GM19351 (cell line): ENCODE measurements around the gene TMEM170A.
"Not testable (repeated sequence)": the region's sequence is repeated elsewhere in the genome, so short reads cannot be mapped to it uniquely, and the experiment has no call there.

Experiments
- ATAC-seq: cut with Tn5 transposase; IDR thresholded peaks from one replicate; pipeline ENCODE4 v1.9.1; 2021; ENCODE audit warnings: mild to moderate bottlenecking, moderate library complexity; ENCODE audit not compliant: unreplicated experiment

The TMEM170A gene

GRCh38 chr16:75456971-75457370, 7.5 kb downstream of the TMEM170A start:
- ATAC-seq, result no peak

DNA sequence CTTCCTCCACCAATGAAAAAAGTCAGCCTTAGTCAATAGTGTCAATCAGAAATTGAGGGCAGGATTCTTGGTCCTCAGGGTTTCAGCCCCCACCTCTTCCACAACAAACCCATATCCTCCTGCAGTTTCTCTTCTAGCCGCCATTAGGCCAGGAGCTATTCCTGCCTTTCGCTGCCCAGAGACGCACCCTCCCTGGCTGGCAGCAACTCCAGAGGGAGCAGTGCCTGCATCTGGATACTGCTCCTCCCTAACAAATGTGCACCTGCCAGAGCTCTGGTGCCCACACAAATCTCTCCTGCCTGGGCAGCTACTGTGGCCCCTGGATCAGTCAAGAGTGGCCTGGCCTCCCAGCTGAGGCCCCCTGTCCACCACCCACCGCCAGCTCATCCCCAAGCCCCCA, 8.0 kb downstream of the TMEM170A start:
- not testable (repeated sequence) for ATAC-seq

GRCh38 chr16:75455677-75456076, 8.8 kb downstream of the TMEM170A start:
- no peak for ATAC-seq

GRCh38 chr16:75452464-75453190, 11.9 kb downstream of the TMEM170A start:
- no peak for ATAC-seq

DNA sequence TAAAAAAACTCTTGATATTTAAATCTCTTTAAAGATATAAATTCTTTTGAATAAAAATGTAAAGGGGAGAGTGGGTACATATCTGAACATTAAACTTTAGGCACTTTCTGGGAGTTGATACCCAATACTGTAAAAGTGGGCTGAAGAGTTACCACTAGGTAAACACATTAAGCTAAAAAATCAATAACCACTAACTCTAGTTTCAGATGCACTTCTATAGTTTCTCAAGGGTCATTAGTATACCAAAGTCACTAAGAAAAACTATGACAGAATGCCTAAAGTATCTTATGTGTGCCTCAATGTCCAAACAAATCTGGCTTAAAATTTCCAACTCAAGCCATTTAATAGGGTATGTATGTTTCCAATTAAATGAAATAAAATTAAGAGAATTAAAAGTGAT, 18.1 kb downstream of the TMEM170A start:
- ATAC-seq, result no peak

GRCh38 chr16:75445298-75445697, 19.2 kb downstream of the TMEM170A start:
- ATAC-seq, result no peak

DNA sequence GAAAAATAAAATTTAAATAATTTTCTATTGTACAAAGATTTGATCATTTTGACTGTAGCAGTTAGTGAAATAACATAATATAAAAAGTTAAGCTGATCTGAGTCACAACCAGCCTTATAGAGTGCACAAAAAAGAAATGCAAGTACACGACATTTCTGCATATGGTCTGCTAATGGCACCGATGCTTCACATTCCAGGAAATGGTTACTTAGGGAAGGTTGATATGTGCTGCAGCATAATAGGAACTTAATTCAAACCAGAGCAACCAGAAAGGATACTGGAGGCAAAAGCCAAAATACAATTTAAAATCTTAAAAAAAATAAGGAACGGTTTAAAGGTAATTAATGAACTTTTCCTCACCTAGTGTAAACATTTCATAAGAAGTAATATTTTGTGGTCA, 21.2 kb downstream of the TMEM170A start:
- ATAC-seq, result no peak

GRCh38 chr16:75433732-75434413, 30.6 kb downstream of the TMEM170A start:
- ATAC-seq, result peak; percentile 63

DNA sequence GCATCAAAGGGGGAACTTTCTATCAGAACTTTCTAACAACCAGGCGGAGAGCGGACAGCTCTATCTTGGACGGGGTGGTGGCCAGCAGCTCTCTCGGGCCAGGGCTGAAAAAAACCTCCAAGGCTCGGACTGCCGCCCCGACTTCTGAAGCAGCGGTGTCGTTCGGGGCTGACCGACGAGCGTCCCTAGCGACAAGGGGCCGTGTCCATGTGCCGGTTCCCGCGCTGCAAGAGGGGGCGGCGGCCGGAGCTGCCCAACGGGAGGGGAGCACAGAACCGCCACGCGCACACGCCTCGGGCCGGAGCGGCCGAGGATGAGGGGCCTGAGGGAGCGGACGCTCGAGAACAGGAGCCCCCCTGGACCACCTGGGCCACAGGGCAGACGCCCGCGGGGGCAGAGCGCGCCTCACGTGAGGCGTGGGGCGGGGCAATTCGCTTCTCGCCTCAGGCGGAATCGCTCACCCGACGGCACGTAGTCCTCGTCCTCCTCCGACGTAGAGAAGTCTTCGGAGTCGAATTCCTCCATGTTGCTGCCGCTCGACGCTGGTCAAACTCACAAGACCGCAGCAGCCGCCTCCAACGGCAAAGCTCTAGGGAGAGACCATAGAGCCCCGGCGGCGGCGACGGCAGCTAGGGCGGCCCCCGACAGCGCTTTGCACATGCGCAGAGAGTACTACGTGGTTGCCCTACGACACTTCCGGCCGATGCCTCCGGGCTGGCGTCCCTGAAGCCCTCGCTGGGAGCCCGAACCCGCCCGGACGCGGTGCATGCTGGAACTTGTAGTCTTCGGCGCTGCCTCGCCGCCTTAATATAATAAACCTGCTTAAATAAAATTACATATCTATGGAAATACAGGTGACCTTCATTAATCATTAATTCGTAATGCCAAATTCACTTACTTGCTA, 31.4 kb downstream of the TMEM170A start, which contains the start of gene CFDP1:
TSS of gene CFDP1 (minus strand) at position 676 of the 904 bp plus-strand sequence. CDS start at position 525, 151 bp downstream.
- peak; percentile 92 for ATAC-seq

DNA sequence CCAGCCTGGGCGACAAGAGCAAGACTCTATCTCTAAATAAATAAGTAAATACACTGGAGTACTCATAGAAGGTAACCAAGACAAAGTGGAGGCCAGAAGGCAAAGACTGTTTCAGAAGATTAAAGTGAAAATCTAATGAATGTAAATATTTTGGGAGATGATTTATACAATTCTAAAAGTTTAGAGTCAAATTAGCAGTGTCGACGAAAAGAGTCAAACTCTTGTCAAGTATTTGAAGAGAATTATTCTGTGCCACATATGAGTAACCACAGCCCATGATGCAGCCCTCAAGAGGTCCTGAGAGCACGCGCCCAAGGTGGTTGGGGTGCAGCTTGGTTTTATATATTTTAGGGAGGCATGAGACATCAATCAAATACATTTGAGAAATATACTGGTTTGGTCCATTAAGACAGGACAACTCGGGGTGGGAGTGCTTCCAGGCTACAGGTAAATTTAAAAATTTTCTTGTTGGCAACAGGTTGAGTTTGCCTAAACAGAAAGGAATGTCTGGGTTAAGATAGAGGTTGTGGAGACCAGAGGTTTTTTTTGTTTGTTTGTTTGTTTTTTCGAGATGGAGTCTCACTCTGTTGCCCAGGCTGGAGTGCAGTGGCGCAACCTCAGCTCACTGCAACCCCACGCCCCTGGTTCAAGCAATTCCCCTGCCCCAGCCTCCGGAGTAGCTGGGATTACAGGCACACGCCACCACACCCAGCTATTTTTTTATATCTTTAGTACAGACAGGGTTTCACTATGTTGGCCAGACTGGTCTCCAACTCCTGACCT, 34.7 kb downstream of the TMEM170A start:
- ATAC-seq, result no peak

GRCh38 chr16:75426524-75426923, 38.0 kb downstream of the TMEM170A start:
- not testable (repeated sequence) for ATAC-seq

GRCh38 chr16:75424105-75424762, 40.3 kb downstream of the TMEM170A start:
- ATAC-seq, result not testable (repeated sequence)

DNA sequence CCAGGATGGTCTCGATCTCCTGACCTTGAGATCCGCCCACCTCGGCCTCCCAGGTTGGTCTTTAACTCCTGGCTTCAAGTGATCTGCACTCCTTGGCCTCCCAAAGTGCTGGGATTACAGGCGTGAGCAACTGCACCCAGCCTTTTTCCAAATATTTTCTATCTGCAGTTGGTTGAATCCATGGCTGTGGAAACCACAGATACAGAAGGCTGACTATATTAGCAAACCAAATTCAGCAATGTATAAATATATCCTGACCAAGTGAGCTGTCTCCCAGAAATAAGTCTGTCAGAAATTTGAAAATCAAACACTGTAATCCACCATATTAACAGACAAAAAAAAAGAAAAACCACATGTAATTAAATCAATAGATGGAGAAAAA, 40.8 kb downstream of the TMEM170A start:
- ATAC-seq, result no peak

- no peak for ATAC-seq
Observed at GRCh38 chr16:75421820-75422126, 42.7 kb downstream of the TMEM170A start.

DNA sequence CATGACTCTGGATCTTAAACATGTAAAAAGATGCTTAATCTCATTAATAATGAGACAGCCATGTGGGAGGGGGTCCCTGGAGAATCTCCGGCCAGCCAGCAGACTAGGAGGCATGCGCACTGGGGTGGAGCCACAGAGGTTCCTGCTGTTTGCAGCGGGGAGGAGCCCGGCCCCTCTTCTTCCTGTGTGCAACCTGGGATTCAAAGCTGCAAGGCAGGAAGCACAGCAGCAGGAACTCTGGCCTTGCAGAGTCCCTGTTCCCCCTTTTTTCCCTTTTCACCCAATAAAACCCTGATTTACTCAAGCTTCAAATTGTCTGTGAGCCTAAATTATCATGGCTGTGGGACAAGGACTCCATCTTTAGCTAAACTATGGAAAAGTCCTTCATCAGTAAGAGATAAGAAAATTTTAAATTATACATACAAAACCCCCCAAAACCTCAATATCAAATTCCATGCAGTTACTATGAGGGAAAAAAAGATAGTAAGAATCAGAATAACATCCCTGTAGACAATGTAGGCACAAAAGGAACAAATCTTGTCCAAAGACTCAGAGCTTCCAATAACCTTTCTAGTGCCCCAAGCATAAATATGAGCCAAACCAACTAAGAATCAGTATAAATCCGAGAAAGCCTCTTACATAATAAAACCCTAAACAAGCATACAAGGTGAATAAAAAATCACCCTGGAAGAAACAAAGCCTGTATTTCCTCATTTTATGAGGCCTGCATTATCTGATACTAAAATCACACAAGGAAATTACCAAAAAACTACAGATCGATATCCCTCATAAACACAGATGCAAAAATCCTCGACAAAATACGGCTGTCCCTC, 43.3 kb downstream of the TMEM170A start:
- peak; percentile 63 for ATAC-seq

DNA sequence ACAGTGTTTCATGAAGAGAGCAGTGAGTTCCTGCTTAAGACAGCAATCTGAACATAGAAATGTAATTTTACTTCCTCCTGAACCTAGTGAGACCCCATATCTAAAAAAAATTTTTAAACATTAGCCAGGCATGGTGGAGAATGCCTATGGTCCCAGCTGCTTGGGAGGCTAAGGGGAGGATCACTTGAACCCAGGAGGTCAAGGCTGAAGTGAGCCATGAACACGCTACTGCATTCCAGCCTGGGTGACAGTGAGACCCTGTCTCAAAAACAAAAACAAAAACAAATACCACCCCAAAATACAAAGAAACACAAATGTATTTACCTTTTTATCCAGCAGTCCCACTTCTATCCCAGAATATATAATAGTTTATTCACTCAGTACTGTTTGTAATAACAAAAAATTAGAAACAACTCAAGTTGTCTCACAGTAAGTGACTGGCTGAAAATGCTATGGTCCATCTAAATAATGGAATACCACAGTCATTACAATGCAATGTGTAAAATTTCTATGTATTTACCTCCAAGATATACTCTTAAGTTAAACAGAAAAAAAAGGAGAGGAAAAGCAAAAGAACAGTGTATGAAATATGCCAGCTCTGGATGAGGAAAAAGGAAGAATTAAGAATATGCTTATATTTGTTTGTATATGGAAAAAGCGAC, 47.5 kb downstream of the TMEM170A start:
- no peak for ATAC-seq

- no peak for ATAC-seq
Observed at GRCh38 chr16:75415169-75415905, 49.2 kb downstream of the TMEM170A start.

DNA sequence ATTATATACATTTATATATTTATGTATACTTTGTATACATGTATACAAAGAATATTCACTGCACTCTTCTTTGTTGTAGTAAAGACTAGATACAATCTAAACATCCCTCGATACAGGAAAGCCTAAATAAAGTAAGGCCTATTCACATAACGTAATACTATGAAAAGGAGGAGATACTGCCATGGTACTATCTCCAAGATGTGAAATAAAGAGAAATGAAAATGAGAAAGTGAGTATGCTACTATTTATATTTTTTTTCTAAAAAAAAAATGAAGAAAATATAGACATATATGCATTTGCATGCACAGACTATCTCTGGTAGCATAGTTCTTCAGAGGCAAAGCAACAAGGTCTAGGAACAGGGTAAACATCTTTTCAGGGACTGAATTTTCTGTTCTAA, 50.5 kb downstream of the TMEM170A start:
- peak; percentile 73 for ATAC-seq
